Measurements from ENCODE around the gene WFDC2.
A peak's percentile ranks its signal among the peaks of the same experiment; 100 is the strongest.

Gene WFDC2, protein sequence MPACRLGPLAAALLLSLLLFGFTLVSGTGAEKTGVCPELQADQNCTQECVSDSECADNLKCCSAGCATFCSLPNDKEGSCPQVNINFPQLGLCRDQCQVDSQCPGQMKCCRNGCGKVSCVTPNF

DNA sequence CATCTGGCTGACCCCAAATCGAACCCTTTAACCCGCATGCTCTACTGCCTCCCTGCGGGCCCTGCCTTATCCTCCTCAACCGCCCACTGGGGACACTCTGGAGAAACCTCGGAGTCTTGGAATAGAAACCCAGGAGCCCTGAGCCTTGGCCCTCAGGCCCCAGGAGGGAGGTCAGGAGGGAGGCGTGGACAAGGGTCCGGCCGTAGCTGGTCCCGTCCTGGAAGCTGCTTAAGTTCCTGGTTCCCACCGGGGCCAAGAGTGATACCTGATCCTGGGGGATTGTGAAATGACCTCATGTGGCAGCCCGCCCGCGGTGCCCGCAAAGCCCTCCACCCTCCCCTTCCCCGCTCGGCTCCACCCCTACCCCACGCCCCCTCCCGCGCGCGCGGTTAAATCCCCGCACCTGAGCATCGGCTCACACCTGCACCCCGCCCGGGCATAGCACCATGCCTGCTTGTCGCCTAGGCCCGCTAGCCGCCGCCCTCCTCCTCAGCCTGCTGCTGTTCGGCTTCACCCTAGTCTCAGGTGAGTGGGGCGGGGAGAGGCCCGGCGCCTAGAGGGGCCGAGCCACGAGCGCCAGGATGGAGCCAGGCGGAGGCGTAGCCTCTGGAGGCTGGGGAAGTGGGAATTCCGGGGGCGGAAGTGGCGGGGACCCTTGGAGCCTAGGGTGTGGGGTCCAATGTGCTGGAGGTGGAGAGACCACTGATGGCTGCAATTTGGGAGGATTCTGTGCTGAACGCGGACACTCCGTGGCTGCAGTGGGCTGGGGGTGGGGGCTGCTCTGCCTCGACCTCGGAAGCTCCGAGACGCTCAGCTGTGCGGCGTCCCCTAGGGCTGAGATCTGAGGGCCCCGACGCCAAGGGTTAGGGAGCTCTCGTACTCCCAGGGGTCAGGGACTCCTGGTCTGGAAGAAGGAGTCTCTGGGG lies at the start of gene WFDC2:
Gene WFDC2, plus strand, starts transcription at position 418 of the 926 bp plus-strand sequence. Its CDS starts 29 bp downstream, at position 447.
- DNase-seq = no peak

DNA sequence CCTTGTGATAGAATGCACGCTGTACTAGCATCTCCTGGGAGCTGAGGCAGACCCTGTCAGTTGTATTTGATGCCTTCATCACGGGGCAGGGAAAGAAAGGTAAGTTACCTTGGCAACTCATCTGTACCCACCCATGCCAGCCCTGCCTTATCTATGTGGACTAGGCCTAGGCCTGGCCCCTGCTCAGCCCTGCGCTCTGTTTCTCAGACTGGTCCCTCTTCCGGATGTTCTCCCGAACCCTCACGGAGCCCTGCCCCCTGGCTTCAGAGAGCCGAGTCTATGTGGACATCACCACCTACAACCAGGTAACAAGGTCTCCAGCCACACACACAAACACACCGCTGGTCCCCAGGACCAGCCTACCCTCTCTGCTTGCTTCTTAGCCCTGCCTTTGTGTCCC lies 49.4 kb upstream of the WFDC2 start:
- no peak for DNase-seq

DNA sequence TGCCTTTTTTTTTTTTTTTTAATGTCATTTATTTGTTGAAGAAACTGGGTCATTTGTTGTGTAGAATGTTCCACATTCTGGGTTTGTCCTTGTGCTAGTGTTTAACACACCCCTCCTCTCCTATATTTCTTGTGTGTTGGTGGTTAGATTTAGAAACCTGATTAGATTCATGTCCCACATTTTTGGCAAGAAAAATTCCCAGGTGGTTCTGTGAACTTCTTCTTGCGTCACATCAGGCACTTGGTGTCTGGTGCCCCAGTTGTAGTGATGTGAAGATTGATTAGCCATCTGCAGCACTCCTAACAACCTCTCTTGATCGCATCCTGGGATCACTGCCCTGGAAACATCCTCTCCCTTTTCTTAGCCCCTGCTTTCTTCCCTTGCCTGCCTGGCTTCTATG lies 45.9 kb upstream of the WFDC2 start:
- DNase-seq = no peak

DNA sequence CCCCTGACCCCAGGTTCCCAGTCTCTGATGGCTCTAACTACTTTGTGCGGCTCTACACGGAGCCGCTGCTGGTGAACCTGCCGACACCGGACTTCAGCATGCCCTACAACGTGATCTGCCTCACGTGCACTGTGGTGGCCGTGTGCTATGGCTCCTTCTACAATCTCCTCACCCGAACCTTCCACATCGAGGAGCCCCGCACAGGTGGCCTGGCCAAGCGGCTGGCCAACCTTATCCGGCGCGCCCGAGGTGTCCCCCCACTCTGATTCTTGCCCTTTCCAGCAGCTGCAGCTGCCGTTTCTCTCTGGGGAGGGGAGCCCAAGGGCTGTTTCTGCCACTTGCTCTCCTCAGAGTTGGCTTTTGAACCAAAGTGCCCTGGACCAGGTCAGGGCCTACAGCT lies 44.0 kb upstream of the WFDC2 start:
- DNase-seq = no peak

DNA sequence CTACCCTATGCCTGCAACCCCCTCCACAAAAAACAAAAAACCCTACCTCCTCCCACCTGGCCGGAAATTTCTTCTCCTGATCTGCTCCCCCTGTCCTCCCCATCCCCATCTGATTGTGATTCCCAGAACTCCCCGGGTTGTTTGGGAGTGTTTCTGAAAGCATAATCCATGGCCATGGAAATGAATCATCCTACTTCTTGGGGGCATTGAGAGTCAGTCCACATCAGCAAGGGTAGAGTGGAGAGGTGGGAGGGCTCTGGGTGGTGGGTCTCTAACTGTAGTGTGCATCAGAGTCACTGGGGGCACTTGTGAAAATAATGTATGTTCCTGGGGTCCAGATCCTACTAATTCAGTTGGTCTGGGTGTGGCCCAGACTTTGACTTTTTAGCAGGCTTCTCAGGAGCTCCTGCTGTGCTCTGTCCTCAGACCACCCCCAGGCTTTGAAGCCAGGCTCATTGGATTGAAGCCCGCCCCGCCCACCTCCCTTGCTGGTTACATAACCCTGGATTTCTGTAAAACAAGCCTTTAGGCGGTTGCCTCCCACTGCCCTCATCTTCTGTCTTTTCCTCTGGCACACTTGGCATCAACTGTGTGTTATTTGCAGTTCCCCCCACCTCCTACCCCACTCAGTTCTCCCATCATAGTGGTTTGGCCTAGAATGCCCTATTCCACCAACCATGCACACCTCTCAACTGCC lies 43.1 kb upstream of the WFDC2 start:
- no peak for DNase-seq

DNA sequence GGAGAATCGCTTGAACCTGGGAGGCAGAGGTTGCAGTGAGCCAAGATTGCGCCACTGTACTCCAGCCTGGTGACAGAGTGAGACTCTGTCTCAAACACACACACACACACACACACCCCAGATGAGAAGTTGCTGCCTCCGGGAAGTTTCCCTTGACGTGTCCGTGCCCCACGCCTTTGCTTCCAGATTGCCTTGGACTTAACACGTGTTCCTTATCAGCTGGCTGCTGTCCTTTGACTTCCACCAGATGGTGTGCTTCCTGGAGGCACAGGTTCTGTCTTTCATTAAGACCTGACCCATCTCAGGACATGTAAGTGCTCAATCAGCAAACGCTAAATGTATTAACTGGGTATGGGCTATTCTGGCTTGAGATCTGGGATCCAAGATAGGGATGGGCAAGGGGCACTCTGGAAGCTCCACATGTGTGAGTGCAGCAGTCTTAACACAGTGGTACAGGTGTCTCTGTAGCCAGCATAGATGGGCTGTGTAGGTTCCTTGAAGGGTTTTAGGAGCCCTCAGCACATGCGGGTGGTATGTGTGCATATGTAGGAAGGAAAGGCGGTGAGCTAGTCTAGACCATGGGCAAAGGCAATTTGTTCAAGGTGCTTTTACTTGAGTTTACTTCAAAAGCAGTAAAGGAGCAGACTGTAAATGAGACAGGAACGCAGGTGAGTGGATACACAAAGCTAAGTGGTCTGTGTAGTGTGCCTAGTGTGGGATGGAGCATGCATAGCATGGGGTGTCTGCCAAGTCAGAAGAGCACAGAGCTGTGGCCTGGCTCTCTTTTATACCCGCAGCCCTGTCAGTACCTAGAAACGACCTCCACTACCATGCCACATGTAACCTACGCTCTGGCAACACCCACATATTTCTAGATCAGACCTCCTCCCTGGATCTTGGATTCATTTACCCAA lies 42.1 kb upstream of the WFDC2 start:
- DNase-seq = no peak

DNA sequence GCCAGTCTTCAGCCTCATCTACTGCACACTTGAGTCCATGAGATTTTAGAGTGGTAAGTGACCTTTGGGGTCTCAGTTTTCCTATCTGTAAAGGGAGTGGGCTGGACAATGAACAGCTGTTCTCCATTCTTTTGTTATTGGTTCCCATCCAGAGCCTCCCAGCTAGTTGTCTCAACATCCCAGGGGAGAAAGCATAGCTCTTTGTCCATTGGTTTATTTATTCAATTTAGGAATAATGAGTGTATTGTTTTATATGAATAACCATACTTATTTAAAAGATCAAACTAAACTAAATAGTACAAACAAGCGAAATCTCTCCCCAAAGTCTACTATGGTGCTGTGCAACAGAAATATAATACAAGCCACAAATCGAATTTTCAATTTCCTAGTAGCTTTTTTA lies 39.9 kb upstream of the WFDC2 start:
- no peak for DNase-seq

DNA sequence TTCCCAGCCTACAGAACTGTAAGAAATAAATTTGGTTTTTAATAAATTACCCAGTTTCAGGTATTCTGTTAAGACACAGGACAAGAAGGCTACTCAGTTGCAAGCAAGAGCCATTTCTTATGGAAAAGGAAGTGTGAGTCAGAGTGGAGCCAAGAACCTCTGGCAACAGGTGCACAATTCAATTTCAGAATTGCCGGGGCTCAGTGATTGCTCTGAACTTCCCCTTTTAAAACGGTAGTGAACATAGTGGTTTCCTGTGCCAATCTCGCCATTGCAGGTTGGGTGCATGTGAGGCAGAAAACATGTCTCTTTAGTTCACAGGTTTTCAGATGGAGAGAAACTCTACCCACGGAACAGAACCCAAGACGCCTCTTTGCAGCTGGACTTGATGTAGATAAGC lies 37.3 kb upstream of the WFDC2 start:
- DNase-seq = no peak

DNA sequence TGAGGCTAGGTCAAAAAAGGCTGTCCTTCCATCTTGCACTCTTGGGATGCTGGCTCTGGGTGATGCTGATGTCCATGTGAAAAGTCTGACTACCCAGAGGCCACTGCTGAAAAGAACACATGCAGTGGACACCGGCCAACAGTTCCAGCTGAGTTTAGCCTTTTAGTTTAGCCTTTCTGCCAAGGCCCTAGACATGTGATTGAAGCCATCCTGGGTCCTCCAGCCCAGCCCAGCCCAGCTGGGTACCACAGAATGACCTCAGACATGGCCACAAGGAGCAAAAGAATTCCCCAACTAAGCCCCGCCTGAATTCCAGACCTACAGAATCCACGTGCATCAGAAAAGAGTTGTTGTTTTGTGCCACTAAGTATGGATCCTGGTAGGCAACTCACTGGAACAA lies 36.2 kb upstream of the WFDC2 start:
- no peak for DNase-seq

DNA sequence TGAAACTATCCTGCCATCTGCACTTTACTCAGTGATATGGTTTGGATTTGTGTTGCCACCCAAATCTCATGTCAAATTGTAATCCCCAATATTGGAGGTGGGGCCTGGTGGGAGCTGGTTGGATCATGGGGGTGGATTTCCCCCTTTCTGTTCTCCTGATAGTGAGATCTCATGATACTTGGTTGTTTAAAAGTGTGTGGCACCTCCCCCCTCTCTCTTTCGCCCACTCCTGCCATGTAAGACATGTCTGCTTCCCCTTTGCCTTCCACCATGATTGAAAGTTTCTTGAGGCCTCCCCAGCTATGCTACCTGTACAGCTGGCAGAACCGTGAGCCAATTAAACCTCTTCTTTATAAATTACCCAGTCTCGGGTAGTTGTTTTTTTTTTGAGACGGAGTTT lies 35.6 kb upstream of the WFDC2 start:
- no peak for DNase-seq

DNA sequence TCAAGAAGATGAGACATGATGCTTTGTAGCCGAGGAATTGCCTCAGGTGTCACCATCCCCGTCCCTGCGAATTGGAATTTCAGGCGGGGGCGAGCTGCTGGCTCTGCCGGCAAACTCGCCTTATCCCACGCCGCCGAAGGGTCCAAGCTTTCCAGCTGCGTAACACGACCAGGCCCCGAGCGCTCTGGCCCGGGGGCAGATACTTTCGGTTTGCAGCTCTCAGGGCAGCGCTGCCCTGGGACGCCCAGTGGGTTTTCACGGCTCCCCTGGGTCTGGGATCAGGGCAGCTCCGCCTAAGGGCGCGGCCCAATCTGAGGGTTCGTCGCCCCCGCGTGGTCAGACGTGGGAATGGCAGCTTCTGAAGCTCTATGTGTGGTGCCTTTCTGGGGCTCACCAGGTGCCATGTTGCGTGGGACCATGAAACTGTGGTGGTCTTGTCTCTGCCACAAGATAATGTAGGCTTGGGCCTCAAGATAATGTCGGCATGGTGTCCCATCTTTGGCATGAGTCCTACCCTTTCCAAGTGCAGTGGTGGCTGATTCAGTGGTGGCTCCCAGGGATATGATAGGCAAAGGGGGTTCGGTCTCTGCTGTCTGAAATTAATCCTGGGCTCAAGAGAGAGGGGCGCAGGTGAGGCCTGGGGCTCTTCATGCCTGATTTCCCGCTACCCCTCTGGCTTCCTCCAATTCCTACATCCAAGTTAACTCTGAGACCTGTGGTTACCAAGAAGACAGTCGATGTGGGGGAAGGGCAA lies 32.6 kb upstream of the WFDC2 start:
- peak; percentile 8 for DNase-seq

DNA sequence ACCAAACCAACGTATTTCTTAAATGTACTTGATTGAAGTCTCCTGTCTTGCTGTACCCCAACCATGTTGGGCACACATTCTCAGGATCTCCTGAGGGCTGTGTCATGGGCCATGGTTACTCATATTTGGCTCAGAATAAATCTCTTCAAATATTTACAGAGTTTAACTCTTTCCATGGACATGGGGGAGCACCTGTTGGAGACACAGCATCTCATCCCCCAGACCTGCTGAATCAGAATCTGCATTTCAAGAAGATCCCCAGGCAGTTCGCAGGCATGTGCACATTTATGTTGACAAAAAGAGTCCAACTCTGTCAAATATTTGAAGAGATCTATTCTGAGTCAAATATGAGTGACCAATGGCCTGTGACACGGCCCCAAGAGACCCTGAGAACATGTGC lies 29.1 kb upstream of the WFDC2 start:
- no peak for DNase-seq

DNA sequence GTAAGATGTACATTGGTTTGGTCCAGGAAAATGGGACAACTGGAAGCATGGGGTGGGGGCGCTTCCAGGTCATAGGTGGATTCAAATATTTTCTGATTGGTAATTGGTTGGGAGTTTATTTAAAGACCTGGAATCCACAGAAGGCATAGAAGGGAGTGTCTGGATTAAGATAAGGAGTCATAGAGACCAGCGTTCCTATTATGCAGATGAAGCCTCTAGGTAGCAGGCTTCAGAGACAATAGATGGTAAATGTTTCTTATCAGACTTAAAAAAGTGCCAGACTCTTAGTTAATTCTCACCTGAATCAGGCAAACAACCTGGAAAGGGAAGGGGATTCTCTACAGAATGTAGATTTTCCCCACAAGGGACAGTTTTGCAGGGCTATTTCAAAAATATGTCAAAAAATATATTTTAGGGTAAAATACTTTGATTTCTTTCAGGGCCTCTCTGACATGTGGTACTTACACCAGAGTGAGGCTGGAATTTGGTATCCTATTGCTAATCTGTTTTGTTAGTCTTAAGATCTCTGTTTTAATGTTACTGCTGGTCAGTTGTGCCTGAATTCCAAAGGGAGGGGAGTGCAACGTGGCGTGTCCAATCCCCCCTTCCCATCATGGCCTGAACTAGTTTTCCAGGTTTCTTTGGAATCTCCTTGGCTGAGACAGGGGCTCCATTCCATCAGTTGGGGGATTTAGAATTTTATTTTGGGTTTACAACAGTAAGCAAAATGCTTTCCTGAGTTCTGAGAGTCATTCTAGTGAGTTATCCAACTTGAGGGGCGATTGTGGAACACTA lies 28.5 kb upstream of the WFDC2 start:
- no peak for DNase-seq

DNA sequence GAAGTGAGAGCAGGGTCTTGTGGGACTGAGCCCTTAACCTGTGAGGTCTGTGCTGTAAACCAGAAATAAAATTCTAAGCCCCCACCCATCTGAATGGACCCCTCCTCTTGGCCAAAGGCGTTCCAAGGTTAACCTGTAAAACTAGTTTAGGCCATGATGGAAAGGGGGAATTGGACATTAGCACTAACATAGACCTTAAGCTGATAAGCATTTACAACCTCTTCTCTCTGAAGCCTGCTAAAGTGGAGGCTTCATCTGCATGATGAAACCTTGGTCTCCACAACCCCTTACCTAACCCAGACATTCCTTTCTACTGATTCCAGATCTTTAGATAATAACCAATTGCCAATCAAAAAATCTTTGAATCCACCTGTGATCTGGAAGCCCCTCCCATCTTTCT lies 27.8 kb upstream of the WFDC2 start:
- no peak for DNase-seq

DNA sequence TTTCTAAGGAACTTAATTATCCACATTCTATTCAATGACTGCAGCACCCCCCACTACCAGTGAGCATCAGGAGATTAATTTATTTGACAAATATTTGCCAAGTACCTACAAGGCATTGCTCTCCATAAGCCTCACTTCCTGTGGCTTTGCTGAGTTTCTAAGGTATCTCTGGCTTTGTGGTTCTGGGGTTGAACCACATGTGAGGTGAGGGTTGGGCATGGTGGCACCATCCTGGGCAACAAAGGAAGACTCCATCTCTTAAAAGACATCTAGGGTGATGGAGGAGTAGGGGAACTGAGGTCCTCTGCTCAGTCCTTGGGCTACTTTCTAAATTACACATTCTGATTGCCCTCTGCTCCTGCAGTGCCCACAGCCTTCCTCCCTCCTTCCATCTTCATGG lies 25.5 kb upstream of the WFDC2 start:
- no peak for DNase-seq

DNA sequence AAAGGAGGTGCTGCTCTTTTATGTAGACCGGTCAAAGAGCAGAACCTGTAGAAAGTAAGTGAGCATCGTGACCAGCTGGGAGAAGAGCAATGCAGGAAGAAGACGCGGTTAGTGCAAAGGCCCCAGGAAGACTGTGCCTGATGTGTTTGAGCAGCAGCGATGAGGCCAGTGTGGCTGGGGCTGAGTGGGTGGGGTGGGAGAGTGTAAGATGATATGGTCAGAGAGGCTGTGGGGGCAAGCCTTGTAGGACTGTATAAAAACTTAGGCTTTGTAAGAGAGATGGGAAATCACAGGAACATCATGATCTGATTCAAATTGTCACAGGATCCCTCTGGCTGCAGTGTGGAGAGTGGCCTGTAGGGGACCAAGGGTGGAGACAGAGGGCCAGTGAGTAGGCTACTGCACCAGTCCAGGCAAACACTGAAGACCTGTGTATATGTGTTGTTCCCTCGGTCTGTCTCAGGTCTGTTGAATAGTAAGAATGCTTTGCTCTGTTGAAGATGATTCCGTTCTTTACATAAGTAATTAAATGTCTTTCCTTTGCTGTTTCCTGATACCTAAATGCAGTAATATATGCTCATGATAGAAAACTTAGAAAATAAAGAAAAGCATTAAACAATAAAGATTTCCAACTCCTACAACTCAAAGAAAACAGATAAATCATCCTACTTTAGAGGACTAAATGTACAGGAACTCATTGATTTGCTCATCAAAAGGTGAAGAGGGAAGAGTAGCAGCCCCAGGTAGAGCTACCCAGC lies 23.6 kb upstream of the WFDC2 start:
- DNase-seq = no peak

DNA sequence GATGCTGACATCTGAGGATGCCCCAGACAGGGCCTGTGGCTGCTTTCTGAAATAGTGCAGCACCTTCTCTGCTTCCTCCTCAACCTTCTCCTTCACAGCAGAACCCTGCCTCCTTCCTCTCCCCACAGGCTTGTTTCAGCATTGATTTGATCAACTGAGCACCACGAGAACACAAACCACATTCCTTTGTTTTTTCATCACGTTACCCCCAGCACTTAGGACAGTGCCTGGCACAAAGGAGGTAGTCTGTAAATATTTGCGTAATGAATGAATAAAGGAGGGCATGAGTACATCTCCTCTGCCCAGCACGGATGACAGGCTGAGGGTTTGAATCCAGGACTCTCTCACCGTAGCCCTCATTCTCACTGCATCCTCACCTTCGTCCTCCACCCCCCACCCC lies 21.3 kb upstream of the WFDC2 start:
- no peak for DNase-seq

DNA sequence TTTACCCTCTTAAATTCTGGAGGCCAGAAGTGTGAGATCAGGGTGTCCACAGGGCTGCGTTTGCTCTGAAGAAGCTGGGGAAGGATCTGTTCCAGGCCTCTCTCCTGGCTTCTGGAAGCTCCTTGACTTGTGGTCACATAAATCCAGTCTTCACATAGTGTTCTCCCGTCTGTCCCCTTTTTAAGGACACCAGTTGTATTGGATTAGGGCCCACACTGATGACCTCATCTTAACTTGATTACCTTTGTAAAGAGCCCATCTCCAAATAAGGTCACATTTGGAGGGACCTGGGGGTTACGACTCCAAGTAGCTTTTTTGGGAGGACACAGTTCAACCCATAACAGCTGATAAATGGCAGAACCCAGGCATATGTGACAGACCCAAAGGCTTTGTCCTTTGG lies 20.0 kb upstream of the WFDC2 start:
- no peak for DNase-seq

DNA sequence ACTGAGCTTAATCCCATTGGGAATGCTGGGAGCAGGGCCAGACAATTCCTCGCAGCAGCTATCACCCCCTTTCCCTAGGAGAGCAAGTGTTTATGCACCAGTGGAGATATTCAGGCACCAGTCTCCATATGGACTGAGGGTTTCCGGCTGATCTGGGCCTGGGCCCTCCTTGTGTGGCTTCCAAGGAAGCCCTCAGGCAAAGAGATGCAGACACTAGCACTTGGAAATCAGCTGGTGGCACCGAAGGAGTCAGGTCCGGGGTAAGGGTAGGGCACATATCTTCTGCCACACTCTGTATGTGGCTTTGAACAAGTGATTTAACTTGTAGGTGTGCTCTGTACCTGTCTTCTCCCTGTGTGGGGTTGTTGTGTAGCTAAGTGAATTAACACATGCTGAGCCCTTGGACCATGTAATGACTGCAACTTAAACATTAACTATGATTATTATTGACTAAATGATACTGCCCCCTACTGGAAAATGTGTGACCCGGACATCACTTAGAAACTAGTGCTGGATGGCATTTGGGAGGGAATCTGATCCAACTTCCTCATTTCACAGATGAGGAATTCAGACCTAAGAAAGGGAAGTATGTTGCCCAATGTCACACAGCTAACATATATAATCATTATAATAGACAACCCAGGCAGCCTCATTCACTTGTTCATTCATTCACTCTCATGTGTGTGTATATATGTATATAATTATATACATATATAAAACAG lies 19.3 kb upstream of the WFDC2 start:
- DNase-seq = no peak

DNA sequence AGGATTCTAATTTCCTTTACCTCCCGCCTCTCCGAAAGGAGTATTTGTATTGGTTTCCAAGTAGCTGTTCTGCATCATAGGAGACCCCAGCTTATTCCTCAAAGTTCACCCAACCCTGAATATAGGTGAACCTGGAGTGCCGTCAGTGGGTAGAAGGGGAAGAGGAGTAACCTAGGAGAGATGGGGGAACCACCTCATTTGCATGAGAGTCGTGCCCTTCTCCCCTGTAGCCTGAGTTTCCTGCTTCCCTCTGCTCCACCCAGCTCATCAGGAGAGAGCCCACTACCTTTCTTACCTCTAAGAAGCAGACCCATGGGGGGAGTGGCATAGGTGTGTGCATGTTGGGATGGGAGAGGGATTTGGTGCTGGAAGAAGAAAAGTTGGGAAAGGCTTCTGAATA lies 17.3 kb upstream of the WFDC2 start:
- no peak for DNase-seq

All from NCI-H446 treated with DMSO at 0.1 percent for 48 hours (cell line).